Keratinocyte (primary cell): ENCODE data around the gene HEYL.

Experiments
- EZH2 ChIP-seq: IDR thresholded peaks from one replicate; pipeline ENCODE4 v1.6.1; 2012; ENCODE audit warnings: inconsistent platforms, mild to moderate bottlenecking, low read length, moderate library complexity
- TF ChIP-seq, protein P1 (sequence below), 3 experiments: IDR thresholded peaks in 1 of 3; conservative IDR thresholded peaks in 1 of 3; optimal IDR thresholded peaks in 1 of 3; 2 replicates in 2 of 3; 3 replicates in 1 of 3; pipeline versions ENCODE3 to v1.5.1; 2011; ENCODE audit warnings: low read length in 3 of 3, mild to moderate bottlenecking in 3 of 3, moderate library complexity in 2 of 3, control low read depth in 1 of 3, inconsistent platforms in 1 of 3; ENCODE audit not compliant: insufficient read depth in 2 of 3; ENCODE audit errors: extremely low read depth in 1 of 3

DNA sequence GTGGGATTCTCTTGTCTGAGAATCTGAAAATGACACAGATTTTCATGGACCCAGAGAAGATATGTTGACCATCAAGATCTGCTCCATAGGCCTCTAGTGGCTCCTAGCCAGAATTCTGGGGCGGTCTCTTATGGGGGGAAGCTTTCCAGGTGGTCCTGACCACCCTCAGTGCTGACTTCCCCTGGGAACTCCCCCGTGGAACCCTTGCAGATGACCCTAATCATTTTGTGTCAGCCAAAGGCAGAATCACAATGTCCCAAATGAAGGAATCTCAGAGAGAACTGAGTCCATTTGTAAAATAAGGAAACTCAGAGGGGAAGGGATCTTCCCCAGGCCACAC, 3.6 kb downstream of the HEYL start:
- TF ChIP-seq, protein P1, sequence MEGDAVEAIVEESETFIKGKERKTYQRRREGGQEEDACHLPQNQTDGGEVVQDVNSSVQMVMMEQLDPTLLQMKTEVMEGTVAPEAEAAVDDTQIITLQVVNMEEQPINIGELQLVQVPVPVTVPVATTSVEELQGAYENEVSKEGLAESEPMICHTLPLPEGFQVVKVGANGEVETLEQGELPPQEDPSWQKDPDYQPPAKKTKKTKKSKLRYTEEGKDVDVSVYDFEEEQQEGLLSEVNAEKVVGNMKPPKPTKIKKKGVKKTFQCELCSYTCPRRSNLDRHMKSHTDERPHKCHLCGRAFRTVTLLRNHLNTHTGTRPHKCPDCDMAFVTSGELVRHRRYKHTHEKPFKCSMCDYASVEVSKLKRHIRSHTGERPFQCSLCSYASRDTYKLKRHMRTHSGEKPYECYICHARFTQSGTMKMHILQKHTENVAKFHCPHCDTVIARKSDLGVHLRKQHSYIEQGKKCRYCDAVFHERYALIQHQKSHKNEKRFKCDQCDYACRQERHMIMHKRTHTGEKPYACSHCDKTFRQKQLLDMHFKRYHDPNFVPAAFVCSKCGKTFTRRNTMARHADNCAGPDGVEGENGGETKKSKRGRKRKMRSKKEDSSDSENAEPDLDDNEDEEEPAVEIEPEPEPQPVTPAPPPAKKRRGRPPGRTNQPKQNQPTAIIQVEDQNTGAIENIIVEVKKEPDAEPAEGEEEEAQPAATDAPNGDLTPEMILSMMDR (optimal IDR thresholded peaks at IDR 0.05 in 1 of 3, IDR thresholded peaks at IDR 0.05 in 1 of 3, conservative IDR thresholded peaks at IDR 0.05 in 1 of 3; ENCODE audit: extremely low read depth in 1 of 3, insufficient read depth in 2 of 3, low read length in 3 of 3) = no peak
- TF ChIP-seq EZH2 = no peak
